ENCODE measurements around the gene UGT8. TPM values are rescaled to one million over a fixed set of nuclear protein-coding genes. Genes with fewer than 3 reads are reported as not detected.

The UGT8 gene
- total RNA-seq: 0.62 and 1.00 TPM in 2 replicates

GRCh38 chr4:114598191-114599121, at the start of gene UGT8:
UGT8 (plus strand) TSS chr4:114598807; CDS start chr4:114622881, 24,074 bp downstream.

All from uterine smooth muscle cell (primary cell).